ENCODE results near the gene RELL1. TPM values are rescaled to one million over a fixed set of nuclear protein-coding genes. Genes with fewer than 3 reads are reported as not detected.
A peak's percentile ranks its signal among the peaks of the same experiment; 100 is the strongest.

The RELL1 gene
- total RNA-seq, 2 donors from 2014 or later = 30.1 to 30.7 TPM

- H3K36me3 Mint-ChIP-seq (ENCODE audit: low read depth) = peaks cover 5% of the 10 kb centered on the region
Observed at GRCh38 chr4:37651781-37652377, 34.3 kb downstream of the RELL1 start.

GRCh38 chr4:37650481-37650880 lies 35.7 kb downstream of the RELL1 start:
- H3K4me3 Mint-ChIP-seq = peak overlapping the region; percentile 9
- no peak overlapping the region for H3K27ac Mint-ChIP-seq
- peaks cover 6% of the 10 kb centered on the region for H3K36me3 Mint-ChIP-seq (ENCODE audit: low read depth)
- DNase-seq = no peak
- H3K4me1 Mint-ChIP-seq = peaks cover 14% of the 10 kb centered on the region
- no peak for ATAC-seq
- no peaks in the 10 kb centered on the region for H3K27me3 Mint-ChIP-seq
- H3K9me3 ChIP-seq (ENCODE audit: control insufficient read depth, low read length, poor library complexity, severe bottlenecking) = no peaks in the 10 kb centered on the region

More at GRCh38 chr4:37651781-37652377, 34.3 kb downstream of the RELL1 start:
- DNase-seq (no peak), ATAC-seq (no peak)
- Mint-ChIP-seq H3K4me1 (peaks cover 14% of the 10 kb centered on the region), H3K4me3 (no peak overlapping the region), H3K27ac (no peak overlapping the region), H3K27me3 (no peaks in the 10 kb centered on the region)
- H3K9me3 ChIP-seq (ENCODE audit: control insufficient read depth, low read length, poor library complexity, severe bottlenecking) = no peaks in the 10 kb centered on the region

DNA sequence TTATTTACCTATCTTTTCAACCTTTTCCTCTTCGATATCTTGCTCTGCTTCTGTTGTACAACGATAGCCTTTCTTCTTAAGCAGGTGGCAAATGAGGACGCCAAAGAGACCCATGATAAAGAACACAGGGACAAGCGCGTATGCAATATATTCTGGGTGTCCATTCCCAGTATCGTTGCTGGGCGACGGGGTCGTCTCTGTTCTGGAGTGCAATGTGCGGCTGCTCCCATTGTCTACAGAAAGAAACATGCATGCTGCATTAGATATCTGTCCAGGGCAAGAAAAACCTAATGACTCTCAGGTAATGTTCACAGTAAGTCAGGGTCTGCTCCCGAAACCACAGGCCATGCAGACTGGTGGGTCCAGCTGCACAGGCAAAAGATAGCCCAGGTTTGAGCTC lies 36.9 kb downstream of the RELL1 start:
- Mint-ChIP-seq H3K27ac (no peak overlapping the region), H3K27me3 (no peaks in the 10 kb centered on the region), H3K4me3 (no peak overlapping the region), H3K4me1 (peaks cover 14% of the 10 kb centered on the region), H3K36me3 (ENCODE audit: low read depth) (peaks cover 9% of the 10 kb centered on the region)
- ATAC-seq (no peak), DNase-seq (no peak)
- H3K9me3 ChIP-seq (ENCODE audit: control insufficient read depth, low read length, poor library complexity, severe bottlenecking) = no peaks in the 10 kb centered on the region

DNA sequence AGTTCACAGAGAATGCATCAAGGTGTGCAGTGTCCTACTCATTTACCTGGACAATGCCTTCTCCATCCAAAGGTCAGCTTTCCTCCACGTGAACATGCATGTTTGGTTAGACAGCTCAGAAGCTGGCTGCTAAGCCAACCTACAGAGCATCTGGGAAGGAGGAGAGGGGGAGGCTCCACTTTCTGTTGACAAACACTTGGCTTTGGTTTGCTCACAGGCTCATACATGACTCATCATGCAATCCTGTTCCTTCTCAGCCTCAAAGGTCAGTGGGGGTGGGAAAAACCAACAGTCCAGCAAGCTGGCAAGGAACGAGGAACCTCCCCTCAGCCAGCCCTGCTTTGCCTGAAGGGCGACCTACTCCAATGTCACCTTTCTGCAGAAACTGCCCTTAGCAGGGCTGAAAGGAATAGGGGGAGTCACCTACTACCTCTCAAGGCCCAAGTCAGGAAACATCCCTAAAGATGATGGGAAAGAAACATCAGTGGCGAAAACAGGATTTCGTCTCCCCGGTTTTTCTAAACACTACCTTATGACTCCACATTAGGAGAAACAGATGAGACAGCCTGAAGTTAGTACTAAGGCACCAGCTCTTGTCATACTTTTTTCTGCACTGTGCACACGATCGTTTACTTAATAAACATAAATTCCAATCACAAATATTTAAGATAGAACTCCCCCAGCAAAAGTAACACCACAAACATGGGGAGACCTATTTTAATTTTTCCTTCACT lies 37.9 kb downstream of the RELL1 start:
- H3K27me3 Mint-ChIP-seq = no peaks in the 10 kb centered on the region
- H3K4me1 Mint-ChIP-seq = peaks cover 13% of the 10 kb centered on the region
- DNase-seq (no peak), ATAC-seq (peak; percentile 22)
- H3K4me3 Mint-ChIP-seq = no peak overlapping the region
- no peaks in the 10 kb centered on the region for H3K9me3 ChIP-seq (ENCODE audit: control insufficient read depth, low read length, poor library complexity, severe bottlenecking)
- no peak overlapping the region for H3K27ac Mint-ChIP-seq
- peaks cover 9% of the 10 kb centered on the region for H3K36me3 Mint-ChIP-seq (ENCODE audit: low read depth)

GRCh38 chr4:37646247-37646646 lies 39.9 kb downstream of the RELL1 start:
- peaks cover 13% of the 10 kb centered on the region for H3K4me1 Mint-ChIP-seq
- no peak for DNase-seq
- H3K4me3 Mint-ChIP-seq = no peak overlapping the region
- ATAC-seq = no peak
- peaks cover 9% of the 10 kb centered on the region for H3K36me3 Mint-ChIP-seq (ENCODE audit: low read depth)
- H3K9me3 ChIP-seq (ENCODE audit: control insufficient read depth, low read length, poor library complexity, severe bottlenecking) = no peaks in the 10 kb centered on the region
- no peak overlapping the region for H3K27ac Mint-ChIP-seq
- no peaks in the 10 kb centered on the region for H3K27me3 Mint-ChIP-seq

DNA sequence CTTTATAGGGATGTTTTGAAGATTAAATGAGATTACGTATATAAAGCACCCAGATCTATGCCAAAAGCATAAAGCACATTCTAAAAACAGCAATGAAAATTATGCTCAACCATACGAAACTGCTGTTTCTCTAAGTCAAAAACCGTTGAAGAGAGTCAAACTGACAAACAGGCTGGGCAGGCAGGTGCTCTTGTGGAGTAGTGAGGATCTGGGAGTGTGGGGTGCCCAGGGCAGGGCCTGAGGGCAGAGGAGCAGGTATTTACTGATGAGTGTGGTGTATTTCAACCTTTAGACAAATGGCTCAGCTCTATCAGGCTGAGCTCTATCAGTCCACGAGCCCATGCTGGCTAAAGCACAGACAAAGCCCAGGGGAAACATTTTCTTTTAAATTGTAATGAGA lies 40.4 kb downstream of the RELL1 start:
- Mint-ChIP-seq H3K27me3 (no peaks in the 10 kb centered on the region), H3K27ac (no peak overlapping the region), H3K4me3 (no peak overlapping the region), H3K4me1 (peaks cover 10% of the 10 kb centered on the region), H3K36me3 (ENCODE audit: low read depth) (peaks cover 9% of the 10 kb centered on the region)
- H3K9me3 ChIP-seq (ENCODE audit: control insufficient read depth, low read length, poor library complexity, severe bottlenecking) = no peaks in the 10 kb centered on the region
- DNase-seq = no peak
- no peak for ATAC-seq

- DNase-seq = no peak
- Mint-ChIP-seq H3K36me3 (ENCODE audit: low read depth) (peaks cover 9% of the 10 kb centered on the region), H3K4me1 (peaks cover 4% of the 10 kb centered on the region), H3K4me3 (no peak overlapping the region), H3K27ac (no peak overlapping the region), H3K27me3 (no peaks in the 10 kb centered on the region)
- H3K9me3 ChIP-seq (ENCODE audit: control insufficient read depth, low read length, poor library complexity, severe bottlenecking) = no peaks in the 10 kb centered on the region
- no peak for ATAC-seq
Observed at GRCh38 chr4:37644962-37645361, 41.2 kb downstream of the RELL1 start.

GRCh38 chr4:37641886-37642849 lies 44.0 kb downstream of the RELL1 start:
- Mint-ChIP-seq H3K36me3 (ENCODE audit: low read depth) (peaks cover 11% of the 10 kb centered on the region), H3K4me3 (peak overlapping the region; percentile 28), H3K27ac (peak overlapping the region; percentile 47), H3K4me1 (peaks cover 11% of the 10 kb centered on the region), H3K27me3 (no peaks in the 10 kb centered on the region)
- DNase-seq (no peak), ATAC-seq (no peak)
- H3K9me3 ChIP-seq (ENCODE audit: control insufficient read depth, low read length, poor library complexity, severe bottlenecking) = no peaks in the 10 kb centered on the region

GRCh38 chr4:37641352-37641751 lies 44.8 kb downstream of the RELL1 start:
- no peak for ATAC-seq
- Mint-ChIP-seq H3K36me3 (ENCODE audit: low read depth) (peaks cover 11% of the 10 kb centered on the region), H3K27ac (peak overlapping the region; percentile 47), H3K4me1 (peaks cover 11% of the 10 kb centered on the region), H3K27me3 (no peaks in the 10 kb centered on the region), H3K4me3 (no peak overlapping the region)
- no peak for DNase-seq
- no peaks in the 10 kb centered on the region for H3K9me3 ChIP-seq (ENCODE audit: control insufficient read depth, low read length, poor library complexity, severe bottlenecking)

DNA sequence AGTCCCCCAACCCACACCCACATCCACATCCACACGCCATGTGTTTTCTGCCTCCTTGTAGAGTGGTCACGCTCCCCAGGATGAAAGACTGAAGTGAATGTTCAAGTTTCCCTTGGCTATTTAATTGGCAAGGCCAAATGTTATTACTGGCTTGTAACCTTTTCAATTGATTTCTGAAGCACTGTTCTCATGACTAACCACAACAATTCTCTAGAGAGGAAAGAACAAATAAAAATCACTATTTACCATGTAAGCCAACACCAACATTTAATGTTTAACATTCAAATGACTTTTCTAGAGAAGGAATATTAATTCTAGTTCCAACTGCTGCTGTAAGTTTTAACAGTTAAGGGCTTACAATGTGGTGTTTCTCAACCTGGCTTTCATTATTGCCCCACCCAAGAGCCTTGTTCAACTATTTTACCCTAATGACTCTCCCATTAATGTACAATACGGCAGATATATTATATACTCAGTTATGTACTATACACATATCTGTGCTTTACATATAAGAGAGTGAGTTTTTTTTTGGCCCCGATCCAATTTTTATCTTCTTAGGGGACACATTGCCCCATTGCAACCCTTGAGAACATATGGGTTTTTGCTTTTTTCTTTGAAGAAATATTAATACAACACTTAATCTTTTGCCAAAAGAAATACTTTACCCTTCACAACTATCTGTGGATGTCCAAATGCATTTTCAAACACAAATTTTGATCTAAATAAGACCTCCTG lies 46.5 kb downstream of the RELL1 start:
- Mint-ChIP-seq H3K4me1 (peaks cover 11% of the 10 kb centered on the region), H3K36me3 (ENCODE audit: low read depth) (peaks cover 5% of the 10 kb centered on the region), H3K27me3 (no peaks in the 10 kb centered on the region), H3K27ac (no peak overlapping the region), H3K4me3 (no peak overlapping the region)
- ATAC-seq = no peak
- no peaks in the 10 kb centered on the region for H3K9me3 ChIP-seq (ENCODE audit: control insufficient read depth, low read length, poor library complexity, severe bottlenecking)
- DNase-seq = no peak

GRCh38 chr4:37635155-37635554 lies 51.0 kb downstream of the RELL1 start:
- ATAC-seq = no peak
- no peaks in the 10 kb centered on the region for H3K9me3 ChIP-seq (ENCODE audit: control insufficient read depth, low read length, poor library complexity, severe bottlenecking)
- no peaks in the 10 kb centered on the region for H3K27me3 Mint-ChIP-seq
- no peak overlapping the region for H3K4me3 Mint-ChIP-seq
- peaks cover 10% of the 10 kb centered on the region for H3K36me3 Mint-ChIP-seq (ENCODE audit: low read depth)
- DNase-seq = no peak
- peak overlapping the region; percentile 45 for H3K27ac Mint-ChIP-seq
- peaks cover 7% of the 10 kb centered on the region for H3K4me1 Mint-ChIP-seq

- H3K9me3 ChIP-seq (ENCODE audit: control insufficient read depth, low read length, poor library complexity, severe bottlenecking) = no peaks in the 10 kb centered on the region
- Mint-ChIP-seq H3K36me3 (ENCODE audit: low read depth) (peaks cover 11% of the 10 kb centered on the region), H3K27me3 (no peaks in the 10 kb centered on the region), H3K4me1 (peaks cover 5% of the 10 kb centered on the region), H3K27ac (no peak overlapping the region), H3K4me3 (no peak overlapping the region)
- no peak for ATAC-seq
- no peak for DNase-seq
Observed at GRCh38 chr4:37634180-37634579, 52.0 kb downstream of the RELL1 start.

GRCh38 chr4:37632836-37633235 lies 53.3 kb downstream of the RELL1 start:
- no peaks in the 10 kb centered on the region for H3K9me3 ChIP-seq (ENCODE audit: control insufficient read depth, low read length, poor library complexity, severe bottlenecking)
- Mint-ChIP-seq H3K27ac (peak overlapping the region; percentile 87), H3K27me3 (no peaks in the 10 kb centered on the region), H3K36me3 (ENCODE audit: low read depth) (peaks cover 11% of the 10 kb centered on the region), H3K4me3 (no peak overlapping the region), H3K4me1 (peaks cover 3% of the 10 kb centered on the region)
- no peak for DNase-seq
- ATAC-seq = no peak

Measured in T-helper 17 cell (primary cell).